ENCODE data around the gene MRPS5. TPM values are rescaled to one million over a fixed set of nuclear protein-coding genes. Genes with fewer than 3 reads are reported as not detected.

Gene MRPS5
- total RNA-seq, 4 donors from 2014 or later, result 31.9 to 57.1 (median 36.8) TPM

GRCh38 chr2:95055262-95055661 lies 66.3 kb downstream of the MRPS5 start:
- no peaks in the 10 kb centered on the region for H3K4me1 ChIP-seq
- no peaks in the 10 kb centered on the region for H3K36me3 ChIP-seq
- TF ChIP-seq POLR2AphosphoS5 (IDR thresholded peaks at IDR 0.05), result no peak
- no peak for TF ChIP-seq EP300 (IDR thresholded peaks at IDR 0.05)
- no peak for TF ChIP-seq CTCF (IDR thresholded peaks at IDR 0.05)
- TF ChIP-seq POLR2A (IDR thresholded peaks at IDR 0.05), result no peak
- peaks cover 33% of the 10 kb centered on the region for H3K27me3 ChIP-seq
- no peak overlapping the region for H3K27ac ChIP-seq
- DNase-seq (ENCODE audit: low spot score in 2 of 2), result no peak
- 54% methylated on average over 3 of the region's 3 CpGs for WGBS
- no peaks in the 10 kb centered on the region for H3K9me3 ChIP-seq
- no peak overlapping the region for H3K4me3 ChIP-seq

- no peak for DNase-seq (ENCODE audit: low spot score in 2 of 2)
- no peaks in the 10 kb centered on the region for H3K4me1 ChIP-seq
- no peaks in the 10 kb centered on the region for H3K36me3 ChIP-seq
- H3K27me3 ChIP-seq, result peaks cover 31% of the 10 kb centered on the region
- no peak overlapping the region for H3K27ac ChIP-seq
- WGBS, result 71% methylated on average over 5 of the region's 5 CpGs
- no peak overlapping the region for H3K4me3 ChIP-seq
- no peak for TF ChIP-seq CTCF (IDR thresholded peaks at IDR 0.05)
- TF ChIP-seq EP300 (IDR thresholded peaks at IDR 0.05), result no peak
- H3K9me3 ChIP-seq, result no peaks in the 10 kb centered on the region
Measured at GRCh38 chr2:95054016-95054415, 67.6 kb downstream of the MRPS5 start.

GRCh38 chr2:95053543-95053942 lies 68.1 kb downstream of the MRPS5 start:
- WGBS, result 43% methylated on average over 9 of the region's 11 CpGs
- H3K4me3 ChIP-seq, result no peak overlapping the region
- no peak for DNase-seq (ENCODE audit: low spot score in 2 of 2)
- no peaks in the 10 kb centered on the region for H3K36me3 ChIP-seq
- H3K4me1 ChIP-seq, result no peaks in the 10 kb centered on the region
- TF ChIP-seq EP300 (IDR thresholded peaks at IDR 0.05) (no peak), POLR2A (IDR thresholded peaks at IDR 0.05) (no peak), CTCF (IDR thresholded peaks at IDR 0.05) (no peak), POLR2AphosphoS5 (IDR thresholded peaks at IDR 0.05) (no peak)
- H3K27ac ChIP-seq, result no peak overlapping the region
- no peaks in the 10 kb centered on the region for H3K9me3 ChIP-seq
- peaks cover 28% of the 10 kb centered on the region for H3K27me3 ChIP-seq

- Histone ChIP-seq H3K4me3 (no peak overlapping the region), H3K27ac (no peak overlapping the region), H3K9me3 (no peaks in the 10 kb centered on the region), H3K36me3 (no peaks in the 10 kb centered on the region), H3K27me3 (peaks cover 31% of the 10 kb centered on the region), H3K4me1 (no peaks in the 10 kb centered on the region)
- TF ChIP-seq POLR2A (IDR thresholded peaks at IDR 0.05) (no peak), CTCF (IDR thresholded peaks at IDR 0.05) (no peak), EP300 (IDR thresholded peaks at IDR 0.05) (no peak), POLR2AphosphoS5 (IDR thresholded peaks at IDR 0.05) (no peak)
- 77% methylated on average over 13 of the region's 13 CpGs for WGBS
- no peak for DNase-seq (ENCODE audit: low spot score in 2 of 2)
Measured at GRCh38 chr2:95052804-95053479, 68.7 kb downstream of the MRPS5 start.

- H3K4me1 ChIP-seq, result no peaks in the 10 kb centered on the region
- DNase-seq (ENCODE audit: low spot score in 2 of 2), result no peak
- peaks cover 31% of the 10 kb centered on the region for H3K27me3 ChIP-seq
- TF ChIP-seq EP300 (IDR thresholded peaks at IDR 0.05) (no peak), CTCF (IDR thresholded peaks at IDR 0.05) (no peak), POLR2A (IDR thresholded peaks at IDR 0.05) (no peak), POLR2AphosphoS5 (IDR thresholded peaks at IDR 0.05) (no peak)
- H3K27ac ChIP-seq, result no peak overlapping the region
- no peaks in the 10 kb centered on the region for H3K9me3 ChIP-seq
- no peaks in the 10 kb centered on the region for H3K36me3 ChIP-seq
- H3K4me3 ChIP-seq, result no peak overlapping the region
- 52% methylated on average over 6 of the region's 6 CpGs for WGBS
Measured at GRCh38 chr2:95052307-95052706, 69.3 kb downstream of the MRPS5 start.

Data from suprapubic skin (tissue), 4 donors.